ENCODE results near the gene HMCN1. TPM values are rescaled to one million over a fixed set of nuclear protein-coding genes. Genes with fewer than 3 reads are reported as not detected.

The HMCN1 gene
- total RNA-seq, 1 donor from 2014 or later: 80.0 TPM

DNA sequence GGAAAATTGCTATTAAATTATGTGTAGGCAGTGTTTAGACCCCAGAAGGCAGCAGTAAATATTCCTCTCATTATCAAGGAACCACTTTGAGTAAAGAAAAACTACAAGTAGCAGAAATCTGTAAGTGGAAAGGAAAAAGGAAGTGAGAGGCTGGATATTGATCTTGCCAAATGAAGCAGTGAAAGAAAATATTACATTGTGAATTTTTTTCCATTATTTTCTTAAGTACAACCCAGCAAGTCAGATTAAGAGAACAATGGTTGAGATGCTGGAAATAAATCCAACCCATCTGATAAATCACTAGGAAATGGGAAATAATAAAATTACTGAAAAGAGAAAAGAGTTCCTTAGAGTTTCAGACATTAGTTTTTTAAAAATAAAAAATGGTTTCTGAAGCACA is 106.7 kb downstream of the HMCN1 start:
- DNase-seq (ENCODE audit: low spot score): no peak
- H3K4me1 Mint-ChIP-seq (ENCODE audit: low read depth): peaks cover 34% of the 10 kb centered on the region
- no peaks in the 10 kb centered on the region for H3K36me3 Mint-ChIP-seq (ENCODE audit: low read depth)
- H3K4me3 Mint-ChIP-seq (ENCODE audit: unreplicated experiment): no peak overlapping the region
- no peaks in the 10 kb centered on the region for H3K9me3 Mint-ChIP-seq (ENCODE audit: low read depth)
- no peaks in the 10 kb centered on the region for H3K27me3 Mint-ChIP-seq (ENCODE audit: low read depth)
- TF ChIP-seq, protein P1, sequence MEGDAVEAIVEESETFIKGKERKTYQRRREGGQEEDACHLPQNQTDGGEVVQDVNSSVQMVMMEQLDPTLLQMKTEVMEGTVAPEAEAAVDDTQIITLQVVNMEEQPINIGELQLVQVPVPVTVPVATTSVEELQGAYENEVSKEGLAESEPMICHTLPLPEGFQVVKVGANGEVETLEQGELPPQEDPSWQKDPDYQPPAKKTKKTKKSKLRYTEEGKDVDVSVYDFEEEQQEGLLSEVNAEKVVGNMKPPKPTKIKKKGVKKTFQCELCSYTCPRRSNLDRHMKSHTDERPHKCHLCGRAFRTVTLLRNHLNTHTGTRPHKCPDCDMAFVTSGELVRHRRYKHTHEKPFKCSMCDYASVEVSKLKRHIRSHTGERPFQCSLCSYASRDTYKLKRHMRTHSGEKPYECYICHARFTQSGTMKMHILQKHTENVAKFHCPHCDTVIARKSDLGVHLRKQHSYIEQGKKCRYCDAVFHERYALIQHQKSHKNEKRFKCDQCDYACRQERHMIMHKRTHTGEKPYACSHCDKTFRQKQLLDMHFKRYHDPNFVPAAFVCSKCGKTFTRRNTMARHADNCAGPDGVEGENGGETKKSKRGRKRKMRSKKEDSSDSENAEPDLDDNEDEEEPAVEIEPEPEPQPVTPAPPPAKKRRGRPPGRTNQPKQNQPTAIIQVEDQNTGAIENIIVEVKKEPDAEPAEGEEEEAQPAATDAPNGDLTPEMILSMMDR (IDR thresholded peaks at IDR 0.05): no peak
- no peak overlapping the region for H3K27ac Mint-ChIP-seq (ENCODE audit: unreplicated experiment)

DNA sequence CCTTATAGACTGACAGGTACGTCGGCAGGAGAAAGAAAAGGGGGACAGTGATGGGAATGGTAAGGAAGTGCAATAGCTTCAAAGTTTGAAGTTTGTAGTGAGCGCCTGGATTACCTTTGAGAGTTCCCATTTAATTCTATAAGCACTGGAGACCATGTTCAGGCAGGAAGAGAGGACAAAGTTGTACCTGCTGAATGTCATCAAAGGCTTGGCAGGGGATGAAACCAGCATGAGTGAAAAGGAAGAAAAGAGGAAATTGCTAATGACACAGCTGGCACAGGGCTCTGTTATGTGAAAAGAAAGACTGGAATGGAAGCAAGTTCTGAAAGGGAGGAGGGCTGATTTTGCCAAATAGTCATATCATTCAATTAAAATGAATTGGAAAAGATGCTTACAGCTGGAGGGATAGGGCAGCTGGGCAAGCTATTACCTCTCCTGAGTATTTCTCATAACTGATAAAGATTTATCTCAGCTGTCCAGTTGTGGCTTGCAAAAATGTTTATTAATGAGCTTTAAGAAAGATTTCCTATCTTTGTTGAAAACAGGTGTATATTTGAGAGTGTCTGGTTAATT is 109.2 kb downstream of the HMCN1 start:
- H3K27ac Mint-ChIP-seq (ENCODE audit: unreplicated experiment): no peak overlapping the region
- TF ChIP-seq, protein P1 (IDR thresholded peaks at IDR 0.05): no peak
- DNase-seq (ENCODE audit: low spot score): no peak

DNA sequence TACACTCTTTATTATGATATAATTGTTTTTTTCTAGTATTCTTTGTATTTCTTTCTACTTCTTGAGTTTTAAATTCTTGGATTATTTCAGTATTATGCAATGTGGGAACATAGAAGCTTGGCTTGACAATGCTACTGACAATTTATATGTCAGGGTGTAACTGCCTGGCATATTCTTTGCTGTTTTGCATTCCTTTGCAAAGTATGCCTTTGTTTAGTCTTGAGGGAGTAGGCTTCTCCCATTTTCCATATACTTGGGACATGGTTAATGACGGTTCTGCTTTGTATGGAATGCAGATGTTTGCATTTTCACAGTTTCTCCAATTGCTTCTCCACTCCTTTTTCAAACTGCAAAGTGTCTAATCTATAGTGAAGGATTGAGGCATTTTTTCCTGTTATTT is 109.8 kb downstream of the HMCN1 start:
- Mint-ChIP-seq H3K36me3 (ENCODE audit: low read depth) (no peaks in the 10 kb centered on the region), H3K4me3 (ENCODE audit: unreplicated experiment) (no peak overlapping the region), H3K9me3 (ENCODE audit: low read depth) (no peaks in the 10 kb centered on the region), H3K27me3 (ENCODE audit: low read depth) (no peaks in the 10 kb centered on the region), H3K4me1 (ENCODE audit: low read depth) (peaks cover 25% of the 10 kb centered on the region), H3K27ac (ENCODE audit: unreplicated experiment) (no peak overlapping the region)
- no peak for DNase-seq (ENCODE audit: low spot score)
- TF ChIP-seq, protein P1 (IDR thresholded peaks at IDR 0.05): no peak

More for the DNA sequence above, 109.2 kb downstream of the HMCN1 start:
- peaks cover 31% of the 10 kb centered on the region for H3K4me1 Mint-ChIP-seq (ENCODE audit: low read depth)
- no peaks in the 10 kb centered on the region for H3K27me3 Mint-ChIP-seq (ENCODE audit: low read depth)
- H3K9me3 Mint-ChIP-seq (ENCODE audit: low read depth): no peaks in the 10 kb centered on the region
- no peak overlapping the region for H3K4me3 Mint-ChIP-seq (ENCODE audit: unreplicated experiment)
- no peaks in the 10 kb centered on the region for H3K36me3 Mint-ChIP-seq (ENCODE audit: low read depth)

DNA sequence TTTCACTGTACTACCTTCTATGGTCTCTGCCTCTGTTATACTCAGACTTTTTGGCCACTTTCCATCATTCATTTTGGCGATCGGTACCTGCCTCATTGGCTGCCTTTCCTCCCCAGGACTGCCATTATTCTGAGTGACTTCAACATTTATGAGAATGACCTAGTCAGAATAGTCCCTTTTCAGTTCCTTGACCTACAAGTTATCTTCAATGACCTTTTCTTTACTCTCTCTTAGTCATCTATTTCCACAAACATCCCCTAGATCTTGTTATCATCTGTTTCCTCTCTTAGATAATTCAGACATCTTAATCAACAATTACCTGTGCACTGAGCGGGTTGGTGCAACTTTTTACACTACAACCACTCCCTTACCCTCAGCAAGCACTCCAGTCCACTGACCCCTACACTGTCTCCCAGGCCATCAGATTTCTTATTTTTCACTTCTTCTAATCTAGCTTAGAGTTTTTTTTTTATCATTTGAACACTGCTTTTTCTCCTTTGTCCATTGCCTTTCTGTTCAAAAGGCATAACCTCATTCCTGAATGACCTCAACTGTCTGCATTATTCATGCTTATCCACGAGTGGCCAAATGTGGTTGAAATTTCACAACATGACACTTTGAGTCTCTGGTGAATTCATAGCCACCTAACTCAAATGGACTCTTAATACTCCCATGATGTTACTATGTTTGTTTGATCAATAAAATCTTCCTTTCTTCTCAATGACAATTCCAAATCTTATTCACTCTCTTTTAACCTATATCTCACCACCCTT is 112.7 kb downstream of the HMCN1 start:
- Mint-ChIP-seq H3K36me3 (ENCODE audit: low read depth) (no peaks in the 10 kb centered on the region), H3K27me3 (ENCODE audit: low read depth) (no peaks in the 10 kb centered on the region), H3K9me3 (ENCODE audit: low read depth) (no peaks in the 10 kb centered on the region), H3K27ac (ENCODE audit: unreplicated experiment) (no peak overlapping the region), H3K4me3 (ENCODE audit: unreplicated experiment) (no peak overlapping the region), H3K4me1 (ENCODE audit: low read depth) (peaks cover 29% of the 10 kb centered on the region)
- DNase-seq (ENCODE audit: low spot score): no peak
- TF ChIP-seq, protein P1 (IDR thresholded peaks at IDR 0.05): no peak

DNA sequence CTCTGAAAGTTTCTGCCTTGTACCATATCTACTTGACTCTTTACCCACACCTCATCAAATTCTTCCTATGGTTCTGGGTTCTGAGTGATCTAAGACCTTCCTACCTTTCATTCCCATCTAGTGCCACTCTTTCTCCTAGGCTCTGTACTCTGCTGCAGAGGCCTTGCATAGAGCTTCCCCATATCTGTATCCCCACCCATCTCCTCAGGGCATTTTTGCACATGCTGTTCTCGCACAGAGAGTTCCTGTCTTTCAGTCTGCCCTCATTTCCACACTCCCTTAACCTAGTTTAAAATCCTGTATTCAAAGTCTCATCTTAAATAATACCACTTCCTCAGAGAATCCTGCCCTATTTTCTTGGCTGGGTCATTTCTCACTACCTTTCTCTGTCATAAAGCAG is 114.8 kb downstream of the HMCN1 start:
- TF ChIP-seq, protein P1 (IDR thresholded peaks at IDR 0.05): no peak
- no peaks in the 10 kb centered on the region for H3K9me3 Mint-ChIP-seq (ENCODE audit: low read depth)
- H3K36me3 Mint-ChIP-seq (ENCODE audit: low read depth): no peaks in the 10 kb centered on the region
- no peaks in the 10 kb centered on the region for H3K27me3 Mint-ChIP-seq (ENCODE audit: low read depth)
- peaks cover 29% of the 10 kb centered on the region for H3K4me1 Mint-ChIP-seq (ENCODE audit: low read depth)
- no peak overlapping the region for H3K27ac Mint-ChIP-seq (ENCODE audit: unreplicated experiment)
- no peak for DNase-seq (ENCODE audit: low spot score)
- H3K4me3 Mint-ChIP-seq (ENCODE audit: unreplicated experiment): no peak overlapping the region

All from chondrocyte (in vitro differentiated cells).